Spleen (tissue), 11 donors: ENCODE measurements around the gene TAF10. TPM values are rescaled to one million over a fixed set of nuclear protein-coding genes. Genes with fewer than 3 reads are reported as not detected.

ENCODE experiments used
- DNase-seq: peaks from one replicate; pipeline ENCODE4 v3.0.0-alpha.2; 2020
- H3K27ac ChIP-seq, 8 donors: fragments of 200-600 bp; sonication (generic) in 7 of 8; 1 replicate in 4 of 8; 2 replicates in 4 of 8; pipeline versions ENCODE4 v1.5.0 to v1.8.0; 2016 to 2021; ENCODE audit warnings: inconsistent platforms in 4 of 8, mild to moderate bottlenecking in 4 of 8, moderate library complexity in 1 of 8
- H3K27me3 ChIP-seq, 7 donors: fragments of 200-600 bp; sonication (generic) in 6 of 7; replicated peaks in 1 of 7; 1 replicate in 4 of 7; 2 replicates in 3 of 7; pipeline versions ENCODE4 v1.5.0 to v1.8.0; 2016 to 2021; ENCODE audit warnings: inconsistent platforms in 3 of 7, mild to moderate bottlenecking in 1 of 7
- H3K36me3 ChIP-seq, 6 donors: fragments of 200-600 bp; sonication (generic) in 5 of 6; 1 replicate in 4 of 6; 2 replicates in 2 of 6; pipeline versions ENCODE4 v1.5.0 to v1.8.0; 2016 to 2021; ENCODE audit warnings: inconsistent platforms in 2 of 6
- H3K4me1 ChIP-seq, 6 donors: fragments of 200-600 bp; sonication (generic) in 5 of 6; 1 replicate in 3 of 6; 2 replicates in 3 of 6; pipeline versions ENCODE4 v1.5.0 to v1.8.0; 2016 to 2021; ENCODE audit warnings: inconsistent platforms in 3 of 6
- H3K4me3 ChIP-seq, 8 donors: fragments of 200-600 bp; sonication (generic) in 7 of 8; 1 replicate in 4 of 8; 2 replicates in 4 of 8; pipeline versions ENCODE4 v1.5.0 to v1.8.0; 2016 to 2021; ENCODE audit warnings: inconsistent platforms in 4 of 8, mild to moderate bottlenecking in 4 of 8, moderate library complexity in 2 of 8
- H3K9me3 ChIP-seq, 8 donors: fragments of 200-600 bp; sonication (generic) in 7 of 8; 1 replicate in 4 of 8; 2 replicates in 4 of 8; pipeline versions ENCODE4 v1.5.0 to v1.8.0; 2016 to 2021; ENCODE audit warnings: inconsistent platforms in 4 of 8
- POLR2A ChIP-seq, 3 donors: fragments of 450-650 bp; IDR thresholded peaks; one replicate each; pipeline ENCODE4 v1.5.1; 2017; ENCODE audit warnings: antibody characterized with exemption in 3 of 3, mild to moderate bottlenecking in 1 of 3
- POLR2AphosphoS5 ChIP-seq, 3 donors: sonication (generic); formaldehyde crosslinking; IDR thresholded peaks; one replicate each; pipeline ENCODE4 v1.5.1; 2017; ENCODE audit warnings: antibody characterized with exemption in 3 of 3
- WGBS, 5 donors: extraction: QIAGEN DNeasy Blood & Tissue Kit in 3 of 5; methylation state at CpG; one replicate each; pipeline versions ENCODE4 v1.1.5 to v1.1.7; 2013 to 2018; 5-methylcytosine and 5-hydroxymethylcytosine counted together
- intact Hi-C: fragments of 100-400 bp; cut with DNase I; formaldehyde crosslinking; loops from one replicate; pipeline ENCODE4 v1.15.0; 2023; ENCODE audit warnings: low total_unique reads
- polyA plus RNA-seq, 3 donors: library from polyadenylated mRNA; stranded (reverse); fragments of 200-250 nt; gene quantifications; one replicate each; pipeline ENCODE4 v1.2.1, GENCODE V29; 2013
- total RNA-seq, 7 donors: library from RNA; depleted of rRNA in 3 of 7; stranded (reverse); fragments of >200 nt in 3 of 7; fragmentation: NEBNext Ultra II Directional in 4 of 7; extraction: Animal tissue kit (Norgen Biotek cat#: 25700) in 4 of 7; gene quantifications; one replicate each; pipeline versions ENCODE4 v1.1.0 to v1.2.1, GENCODE V29; 2016 to 2021
- TF ChIP-seq, protein P1 (sequence below), 11 experiments: fragments of 200-600 bp in 7 of 11; fragments of 450-650 bp in 4 of 11; sonication (generic) in 4 of 11; IDR thresholded peaks in 8 of 11; conservative IDR thresholded peaks in 3 of 11; 1 replicate in 7 of 11; 2 replicates in 4 of 11; pipeline versions ENCODE4 v1.4.0 to v1.8.0; 2016 to 2021; ENCODE audit warnings: antibody characterized with exemption in 11 of 11, inconsistent platforms in 4 of 11, mild to moderate bottlenecking in 1 of 11
- donor health status: healthy with polysubstance abuse.
- donor health status: DM: no; HTN: no; CAD: no; lungs with moderate emphysema.
- donor health status: DM: no; HTN: no; CAD: no.
- donor health status: Bipolar disorder and iron deficiency.
- donor health status: healthy.
- donor health status: DM: no; HTN: no; CAD: no.
- donor health status: DM: yes; HTN: yes; CAD: no.

Gene TAF10
- total and polyA plus RNA-seq, 10 donors = 103 to 159 (median 144) TPM

DNA sequence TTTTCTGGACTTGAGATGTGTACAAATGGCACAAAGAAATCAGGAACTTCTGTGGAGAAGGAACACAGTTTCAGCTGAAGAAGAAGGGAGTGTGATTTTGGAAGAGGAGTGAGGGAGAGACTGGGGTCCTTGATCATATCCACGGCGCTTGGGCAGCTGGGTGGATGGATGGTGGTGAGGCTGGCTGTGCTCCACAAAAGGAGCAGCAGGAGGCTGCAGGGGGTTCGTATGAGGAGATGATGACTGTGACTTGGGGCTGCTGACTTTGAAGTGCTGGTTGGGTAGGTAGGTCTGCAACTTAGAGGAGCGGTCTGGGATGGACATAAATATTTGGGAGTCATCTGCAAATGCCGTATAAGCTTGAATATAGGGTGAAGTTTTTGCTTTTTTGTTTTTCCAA, 44.9 kb upstream of the TAF10 start:
- Histone ChIP-seq H3K4me1 (peaks cover 0 to 43% (median 26%) of the 10 kb centered on the region in 6 donors), H3K27ac (no peak overlapping the region), H3K27me3 (peaks cover 0 to 24% (median 0%) of the 10 kb centered on the region in 7 donors), H3K9me3 (no peaks in the 10 kb centered on the region), H3K4me3 (no peak overlapping the region), H3K36me3 (no peaks in the 10 kb centered on the region)
- intact Hi-C loops = no loop called here
- no peak for DNase-seq
- 85 to 96% (median 89%) methylated on average over 5 of the region's 5 CpGs for WGBS, 5 donors
- TF ChIP-seq POLR2A (IDR thresholded peaks at IDR 0.05) (no peak), POLR2AphosphoS5 (IDR thresholded peaks at IDR 0.05) (no peak)
- TF ChIP-seq, protein P1, sequence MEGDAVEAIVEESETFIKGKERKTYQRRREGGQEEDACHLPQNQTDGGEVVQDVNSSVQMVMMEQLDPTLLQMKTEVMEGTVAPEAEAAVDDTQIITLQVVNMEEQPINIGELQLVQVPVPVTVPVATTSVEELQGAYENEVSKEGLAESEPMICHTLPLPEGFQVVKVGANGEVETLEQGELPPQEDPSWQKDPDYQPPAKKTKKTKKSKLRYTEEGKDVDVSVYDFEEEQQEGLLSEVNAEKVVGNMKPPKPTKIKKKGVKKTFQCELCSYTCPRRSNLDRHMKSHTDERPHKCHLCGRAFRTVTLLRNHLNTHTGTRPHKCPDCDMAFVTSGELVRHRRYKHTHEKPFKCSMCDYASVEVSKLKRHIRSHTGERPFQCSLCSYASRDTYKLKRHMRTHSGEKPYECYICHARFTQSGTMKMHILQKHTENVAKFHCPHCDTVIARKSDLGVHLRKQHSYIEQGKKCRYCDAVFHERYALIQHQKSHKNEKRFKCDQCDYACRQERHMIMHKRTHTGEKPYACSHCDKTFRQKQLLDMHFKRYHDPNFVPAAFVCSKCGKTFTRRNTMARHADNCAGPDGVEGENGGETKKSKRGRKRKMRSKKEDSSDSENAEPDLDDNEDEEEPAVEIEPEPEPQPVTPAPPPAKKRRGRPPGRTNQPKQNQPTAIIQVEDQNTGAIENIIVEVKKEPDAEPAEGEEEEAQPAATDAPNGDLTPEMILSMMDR (IDR thresholded peaks at IDR 0.05 in 8 of 11, conservative IDR thresholded peaks at IDR 0.05 in 3 of 11) = no peak

DNA sequence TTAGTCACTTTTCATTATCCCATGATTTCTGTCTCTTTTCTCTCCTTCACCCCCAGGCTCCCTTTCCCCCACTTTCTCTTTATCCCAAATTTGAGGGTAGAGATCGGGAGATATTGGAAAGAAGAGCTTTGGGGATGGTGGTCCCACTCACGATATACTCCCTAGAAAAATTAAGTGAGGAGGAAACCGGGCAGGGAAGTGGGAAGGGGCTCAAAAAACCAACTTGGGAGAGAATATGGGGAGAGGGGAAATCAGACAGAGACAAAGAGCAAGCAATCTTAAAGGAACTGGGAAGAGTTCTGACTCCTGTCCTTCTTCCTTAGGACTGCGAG, 44.5 kb upstream of the TAF10 start:
- no peak overlapping the region for H3K4me3 ChIP-seq
- TF ChIP-seq POLR2AphosphoS5 (IDR thresholded peaks at IDR 0.05) (no peak), POLR2A (IDR thresholded peaks at IDR 0.05) (no peak)
- TF ChIP-seq, protein P1 (IDR thresholded peaks at IDR 0.05 in 8 of 11, conservative IDR thresholded peaks at IDR 0.05 in 3 of 11) = no peak
- WGBS, 5 donors = 71 to 89% (median 77%) methylated on average over 4 of the region's 4 CpGs
- peaks cover 0 to 47% (median 27%) of the 10 kb centered on the region in 6 donors for H3K4me1 ChIP-seq
- intact Hi-C loops = no loop called here
- no peak for DNase-seq
- H3K27ac ChIP-seq = peak overlapping the region in 2 of 8 donors; percentile 77 to 80
- no peaks in the 10 kb centered on the region for H3K9me3 ChIP-seq
- peaks cover 0 to 24% (median 0%) of the 10 kb centered on the region in 7 donors for H3K27me3 ChIP-seq
- no peaks in the 10 kb centered on the region for H3K36me3 ChIP-seq

DNA sequence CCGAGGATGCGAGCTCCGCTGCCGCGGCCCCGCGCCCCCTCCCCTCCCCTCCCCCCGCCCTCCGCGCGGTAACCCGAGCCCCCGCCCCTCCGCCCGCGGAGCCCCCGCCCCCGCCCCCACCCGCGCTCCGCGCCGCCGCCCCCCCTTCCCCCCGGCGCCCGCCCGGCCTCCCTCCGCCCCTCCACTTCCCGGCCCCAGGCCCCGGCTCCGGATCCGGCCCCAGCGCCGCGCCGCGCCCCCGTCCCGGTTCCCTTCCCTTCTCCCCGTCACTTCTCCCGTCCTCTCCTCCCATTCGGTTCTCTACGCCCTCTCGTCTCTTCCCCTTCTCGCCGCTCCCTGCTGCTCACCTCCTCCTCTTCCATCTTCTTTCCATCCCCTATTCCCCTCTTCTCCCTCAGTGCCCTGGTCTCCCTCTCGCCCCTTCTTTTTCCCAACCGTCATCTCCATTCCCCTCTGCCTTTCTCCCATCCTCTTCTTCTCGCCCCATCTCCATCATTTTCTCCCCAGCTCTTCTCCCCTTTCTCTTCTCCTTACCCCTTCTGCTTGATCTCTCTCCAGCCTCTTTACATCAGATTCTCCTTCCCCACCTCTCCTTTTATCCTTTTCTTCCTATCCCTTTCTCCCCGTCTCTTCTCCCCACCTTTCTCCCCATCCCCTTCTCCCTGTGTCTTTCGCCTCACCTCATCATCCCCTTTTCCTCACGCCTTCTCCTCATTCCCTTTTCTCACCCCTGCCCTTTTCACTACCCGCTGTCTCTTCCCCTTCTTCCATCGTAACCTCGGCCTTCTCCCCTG, 44.0 kb upstream of the TAF10 start, which contains the start of gene DCHS1:
TSS of gene DCHS1 (minus strand) at position 20 of the 794 bp plus-strand sequence. CDS start 14,196 bp downstream, outside the sequence.
- peaks cover 0 to 24% (median 0%) of the 10 kb centered on the region in 7 donors for H3K27me3 ChIP-seq
- H3K27ac ChIP-seq = peak within 1 kb of the TSS; percentile 51 to 86 (median 71)
- peak within 1 kb of the TSS; percentile 25 to 73 (median 34) for H3K4me3 ChIP-seq
- peaks cover 0 to 51% (median 28%) of the 10 kb centered on the region in 6 donors for H3K4me1 ChIP-seq
- peak; percentile 82 for DNase-seq
- 13 to 36% (median 21%) methylated on average over 15 to 36 of the region's 56 CpGs for WGBS, 5 donors
- TF ChIP-seq POLR2AphosphoS5 (IDR thresholded peaks at IDR 0.05) (peak in 2 of 3 donors; percentile 36), POLR2A (IDR thresholded peaks at IDR 0.05) (no peak)
- H3K36me3 ChIP-seq = no peaks in the 10 kb centered on the region
- intact Hi-C loops = no loop called here
- no peaks in the 10 kb centered on the region for H3K9me3 ChIP-seq

DNA sequence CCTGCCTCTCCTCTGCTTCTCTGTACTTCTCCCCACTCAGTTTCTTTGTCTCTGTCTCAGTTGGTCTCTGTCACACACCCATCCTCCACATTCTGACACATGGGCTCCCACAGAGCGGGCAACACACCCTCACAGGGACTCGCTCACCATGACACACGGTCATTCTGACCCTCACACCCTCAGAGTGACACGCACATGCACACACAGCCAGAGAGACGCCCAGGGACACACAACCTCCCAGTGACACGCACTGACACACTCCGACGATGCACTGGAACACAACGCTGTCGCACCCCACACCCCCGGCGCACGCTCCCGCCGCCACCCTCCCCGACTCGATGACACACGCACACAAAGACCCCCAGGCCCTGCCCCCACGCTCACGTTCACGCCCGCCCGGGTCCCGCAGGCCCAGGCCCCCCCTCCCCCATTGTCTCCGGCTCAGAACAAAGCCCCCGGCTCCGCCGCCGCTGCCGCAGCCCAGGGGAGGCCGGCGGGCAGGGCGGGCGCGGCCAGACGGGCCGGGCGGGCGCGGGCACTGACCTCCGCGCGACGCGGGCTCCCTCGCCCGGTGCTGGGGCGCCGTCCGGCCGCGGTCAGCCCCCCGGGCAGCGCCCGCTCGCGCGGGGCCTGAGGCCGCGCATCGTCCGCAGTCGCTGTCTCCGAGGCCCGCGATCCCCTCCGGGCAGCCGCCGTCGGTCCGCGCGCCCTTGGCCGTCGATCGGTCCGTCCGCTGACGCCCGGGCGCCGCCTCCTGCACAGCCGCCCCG, 43.2 kb upstream of the TAF10 start:
- Histone ChIP-seq H3K27ac (peak overlapping the region; percentile 51 to 86 (median 71)), H3K4me1 (peaks cover 0 to 59% (median 28%) of the 10 kb centered on the region in 6 donors), H3K27me3 (peaks cover 0 to 24% (median 0%) of the 10 kb centered on the region in 7 donors), H3K4me3 (peak overlapping the region; percentile 25 to 73 (median 34)), H3K36me3 (no peaks in the 10 kb centered on the region), H3K9me3 (no peaks in the 10 kb centered on the region)
- DNase-seq = peak; percentile 81
- TF ChIP-seq POLR2AphosphoS5 (IDR thresholded peaks at IDR 0.05) (peak in 2 of 3 donors; percentile 45 to 52), POLR2A (IDR thresholded peaks at IDR 0.05) (no peak)
- TF ChIP-seq, protein P1 (IDR thresholded peaks at IDR 0.05 in 8 of 11, conservative IDR thresholded peaks at IDR 0.05 in 3 of 11) = no peak
- WGBS, 5 donors = 4 to 11% (median 4%) methylated on average over 15 to 84 of the region's 84 CpGs
- intact Hi-C loops = no loop called here
